Chondrocyte (in vitro differentiated cells): Measurements from ENCODE around the gene CBLN1. TPM values are rescaled to one million over a fixed set of nuclear protein-coding genes. Genes with fewer than 3 reads are reported as not detected.

Experiments
- DNase-seq: peaks from one replicate; pipeline ENCODE4 v3.0.0; 2021; ENCODE audit warnings: mixed read lengths, low spot score
- H3K27ac Mint-ChIP-seq: one replicate; pipeline ENCODE4 v1.8.0; 2021; ENCODE audit warnings: mild to moderate bottlenecking, moderate library complexity, mixed read lengths; ENCODE audit not compliant: unreplicated experiment
- H3K27me3 Mint-ChIP-seq: 2 replicates; pipeline ENCODE4 v1.8.0; 2021; ENCODE audit warnings: low read depth, mixed read lengths
- H3K36me3 Mint-ChIP-seq: 2 replicates; pipeline ENCODE4 v1.8.0; 2021; ENCODE audit warnings: low read depth, mixed read lengths
- H3K4me1 Mint-ChIP-seq: 2 replicates; pipeline ENCODE4 v1.8.0; 2021; ENCODE audit warnings: low read depth, mild to moderate bottlenecking, mixed read lengths
- H3K4me3 Mint-ChIP-seq: one replicate; pipeline ENCODE4 v1.8.0; 2021; ENCODE audit warnings: mild to moderate bottlenecking, moderate library complexity, mixed read lengths; ENCODE audit not compliant: unreplicated experiment
- H3K9me3 Mint-ChIP-seq: 2 replicates; pipeline ENCODE4 v1.8.0; 2021; ENCODE audit warnings: low read depth, mixed read lengths
- total RNA-seq: library from RNA; stranded (reverse); gene quantifications from 3 replicates; pipeline ENCODE4 v1.2.1, GENCODE V29; 2021
- TF ChIP-seq, protein P1 (sequence below): fragments of 200-600 bp; sonication (generic); IDR thresholded peaks from 2 replicates; pipeline ENCODE4 v1.5.0; 2021; ENCODE audit warnings: antibody characterized with exemption, mild to moderate bottlenecking, moderate library complexity

Gene CBLN1
- total RNA-seq, 1 donor from 2014 or later: not detected

- H3K27me3 Mint-ChIP-seq: peaks cover 67% of the 10 kb centered on the region
Measured at GRCh38 chr16:49274591-49274990, 7.0 kb downstream of the CBLN1 start.

DNA sequence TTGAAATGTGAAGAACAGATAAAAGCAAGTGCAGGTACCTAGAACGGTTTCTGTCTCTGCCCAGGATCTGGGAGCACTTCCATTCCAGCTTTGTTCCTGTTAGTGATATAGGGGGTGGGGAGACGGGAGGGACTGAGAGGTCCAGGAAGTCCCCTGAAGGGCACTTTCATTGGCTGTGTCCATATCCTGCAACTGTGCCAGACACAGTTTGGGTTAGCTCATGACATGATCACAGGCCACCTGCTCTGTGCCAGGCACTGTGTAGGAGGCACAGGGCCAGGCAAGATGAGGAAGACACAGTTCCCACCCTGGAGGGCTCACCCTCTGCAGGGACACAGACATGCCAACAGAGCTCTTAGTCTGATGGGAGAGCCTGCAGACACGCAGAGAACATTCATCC, 7.9 kb downstream of the CBLN1 start:
- no peaks in the 10 kb centered on the region for H3K4me1 Mint-ChIP-seq
- peaks cover 60% of the 10 kb centered on the region for H3K27me3 Mint-ChIP-seq
- peaks cover 4% of the 10 kb centered on the region for H3K9me3 Mint-ChIP-seq
- no peak overlapping the region for H3K27ac Mint-ChIP-seq
- no peak overlapping the region for H3K4me3 Mint-ChIP-seq
- DNase-seq: no peak
- H3K36me3 Mint-ChIP-seq: peaks cover 2% of the 10 kb centered on the region
- TF ChIP-seq, protein P1, sequence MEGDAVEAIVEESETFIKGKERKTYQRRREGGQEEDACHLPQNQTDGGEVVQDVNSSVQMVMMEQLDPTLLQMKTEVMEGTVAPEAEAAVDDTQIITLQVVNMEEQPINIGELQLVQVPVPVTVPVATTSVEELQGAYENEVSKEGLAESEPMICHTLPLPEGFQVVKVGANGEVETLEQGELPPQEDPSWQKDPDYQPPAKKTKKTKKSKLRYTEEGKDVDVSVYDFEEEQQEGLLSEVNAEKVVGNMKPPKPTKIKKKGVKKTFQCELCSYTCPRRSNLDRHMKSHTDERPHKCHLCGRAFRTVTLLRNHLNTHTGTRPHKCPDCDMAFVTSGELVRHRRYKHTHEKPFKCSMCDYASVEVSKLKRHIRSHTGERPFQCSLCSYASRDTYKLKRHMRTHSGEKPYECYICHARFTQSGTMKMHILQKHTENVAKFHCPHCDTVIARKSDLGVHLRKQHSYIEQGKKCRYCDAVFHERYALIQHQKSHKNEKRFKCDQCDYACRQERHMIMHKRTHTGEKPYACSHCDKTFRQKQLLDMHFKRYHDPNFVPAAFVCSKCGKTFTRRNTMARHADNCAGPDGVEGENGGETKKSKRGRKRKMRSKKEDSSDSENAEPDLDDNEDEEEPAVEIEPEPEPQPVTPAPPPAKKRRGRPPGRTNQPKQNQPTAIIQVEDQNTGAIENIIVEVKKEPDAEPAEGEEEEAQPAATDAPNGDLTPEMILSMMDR: no peak

More at GRCh38 chr16:49274591-49274990, 7.0 kb downstream of the CBLN1 start:
- no peak for DNase-seq
- peaks cover 4% of the 10 kb centered on the region for H3K9me3 Mint-ChIP-seq
- H3K36me3 Mint-ChIP-seq: peaks cover 2% of the 10 kb centered on the region
- H3K4me3 Mint-ChIP-seq: no peak overlapping the region
- TF ChIP-seq, protein P1: no peak
- no peaks in the 10 kb centered on the region for H3K4me1 Mint-ChIP-seq
- no peak overlapping the region for H3K27ac Mint-ChIP-seq

- Mint-ChIP-seq H3K36me3 (no peaks in the 10 kb centered on the region), H3K27ac (no peak overlapping the region), H3K4me3 (no peak overlapping the region), H3K27me3 (peaks cover 40% of the 10 kb centered on the region), H3K9me3 (peaks cover 4% of the 10 kb centered on the region), H3K4me1 (no peaks in the 10 kb centered on the region)
- TF ChIP-seq, protein P1: no peak
- no peak for DNase-seq
Measured at GRCh38 chr16:49271363-49271762, 10.3 kb downstream of the CBLN1 start.

GRCh38 chr16:49269201-49269600, 12.4 kb downstream of the CBLN1 start:
- H3K27ac Mint-ChIP-seq: no peak overlapping the region
- no peak for DNase-seq
- peaks cover 4% of the 10 kb centered on the region for H3K9me3 Mint-ChIP-seq
- TF ChIP-seq, protein P1: no peak
- H3K4me3 Mint-ChIP-seq: no peak overlapping the region
- no peaks in the 10 kb centered on the region for H3K4me1 Mint-ChIP-seq
- H3K36me3 Mint-ChIP-seq: no peaks in the 10 kb centered on the region
- peaks cover 22% of the 10 kb centered on the region for H3K27me3 Mint-ChIP-seq

DNA sequence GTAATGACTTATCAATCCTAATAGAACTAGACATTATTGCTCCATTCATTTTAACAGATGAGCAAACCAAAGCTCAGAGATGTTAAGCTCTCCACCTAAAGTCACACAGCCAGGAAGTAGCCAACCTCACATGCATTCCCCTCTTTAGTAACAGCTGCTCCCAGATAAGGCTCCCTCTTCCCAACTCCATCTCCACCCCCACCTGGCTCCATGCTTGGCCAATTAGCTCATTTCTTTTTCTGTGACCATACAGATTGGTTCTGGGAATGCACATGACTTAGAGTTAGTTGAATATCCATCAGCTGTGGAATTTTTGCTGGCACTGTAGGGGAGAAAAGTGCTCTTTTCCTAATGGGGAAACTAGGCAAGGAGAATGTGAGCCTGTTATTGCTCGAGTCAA, 13.0 kb downstream of the CBLN1 start:
- TF ChIP-seq, protein P1: no peak
- Mint-ChIP-seq H3K4me1 (no peaks in the 10 kb centered on the region), H3K27ac (no peak overlapping the region), H3K9me3 (peaks cover 4% of the 10 kb centered on the region), H3K27me3 (peaks cover 17% of the 10 kb centered on the region), H3K36me3 (no peaks in the 10 kb centered on the region), H3K4me3 (no peak overlapping the region)
- no peak for DNase-seq
